OCI-LY3 (cell line): Measurements from ENCODE around the gene REXO4.

ENCODE experiments used
- H2AFZ ChIP-seq: fragments of 200-600, 300-600 bp; shearing (Covaris generic); 2 replicates; pipeline ENCODE4 v1.6.0; 2014; ENCODE audit warnings: antibody characterized with exemption, low read depth, low read length
- H3K27ac ChIP-seq: fragments of 200-600, 300-600 bp; sonication (generic); 2 replicates; pipeline ENCODE4 v1.5.1; 2014; ENCODE audit warnings: mild to moderate bottlenecking, low read length, moderate library complexity, mixed read lengths
- H3K27me3 ChIP-seq: fragments of 200-600, 300-600 bp; sonication (generic); 2 replicates; pipeline ENCODE4 v1.6.1; 2014; ENCODE audit warnings: low read depth, low read length, mixed read lengths
- H3K36me3 ChIP-seq: fragments of 200-600, 300-600 bp; sonication (generic); replicated peaks from 2 replicates; pipeline ENCODE3; 2014; ENCODE audit warnings: low read depth, low read length, mixed read lengths
- H3K4me1 ChIP-seq: fragments of 300-600, 200-600 bp; sonication (generic); 2 replicates; pipeline ENCODE4 v1.6.1; 2014; ENCODE audit warnings: low read length, mixed read lengths
- H3K4me2 ChIP-seq: fragments of 200-600, 300-600 bp; sonication (generic); 2 replicates; pipeline ENCODE4 v1.6.1; 2014; ENCODE audit warnings: low read length, mixed read lengths
- H3K4me3 ChIP-seq: fragments of 300-600, 200-600 bp; sonication (generic); 2 replicates; pipeline ENCODE4 v1.5.1; 2014; ENCODE audit warnings: antibody characterized with exemption, mild to moderate bottlenecking, low read length, moderate library complexity
- H3K79me2 ChIP-seq: fragments of 300-600, 200-600 bp; shearing (Covaris generic); 2 replicates; pipeline ENCODE4 v1.6.1; 2014; ENCODE audit warnings: mild to moderate bottlenecking, low read length, mixed read lengths
- H3K9ac ChIP-seq: fragments of 300-600, 200-600 bp; shearing (Covaris generic); 2 replicates; pipeline ENCODE4 v1.6.0; 2014; ENCODE audit warnings: mild to moderate bottlenecking, low read length, moderate library complexity
- H3K9me3 ChIP-seq: fragments of 200-600, 300-600 bp; shearing (Covaris generic); 2 replicates; pipeline ENCODE4 v1.6.1; 2014; ENCODE audit warnings: low read length, mixed read lengths; ENCODE audit not compliant: insufficient read depth
- H4K20me1 ChIP-seq: fragments of 200-600, 300-600 bp; sonication (generic); 2 replicates; pipeline ENCODE4 v1.6.1; 2016; ENCODE audit warnings: low read length, mixed read lengths; ENCODE audit not compliant: insufficient read depth
- CTCF ChIP-seq: fragments of 200-600, 300-600 bp; sonication (generic); IDR thresholded peaks from 2 replicates; pipeline ENCODE4 v1.5.1; 2014; ENCODE audit warnings: antibody characterized with exemption, low read length, low read depth
- EZH2phosphoT487 ChIP-seq: fragments of 200-600 bp; shearing (Covaris generic); IDR thresholded peaks from 2 replicates; pipeline ENCODE4 v1.6.1; 2018; ENCODE audit warnings: antibody characterized with exemption, mixed run types, low read depth

The REXO4 gene

GRCh38 chr9:133417541-133418461 is at the start of gene REXO4:
TSS of gene REXO4 (minus strand) at chr9:133418010. CDS start at chr9:133417844, 166 bp downstream.
- Histone ChIP-seq H3K4me1 (peaks cover 43% of the 10 kb centered on the region), H3K4me2 (peak within 1 kb of the TSS; percentile 83), H3K9ac (peak within 1 kb of the TSS; percentile 93), H2AFZ (peak within 1 kb of the TSS; percentile 52; the same call in 1 of the 2 replicates), H3K27ac (peak within 1 kb of the TSS; percentile 90), H3K36me3 (peaks cover 19% of the 10 kb centered on the region), H3K79me2 (peaks cover 63% of the 10 kb centered on the region), H3K27me3 (no peaks in the 10 kb centered on the region), H3K9me3 (no peaks in the 10 kb centered on the region), H3K4me3 (peak within 1 kb of the TSS; percentile 96), H4K20me1 (0 out of 2 replicates have a peak, but pooled peaks cover 3% of the 10 kb centered on the region)
- TF ChIP-seq CTCF, result no peak
- TF ChIP-seq EZH2phosphoT487, result no peak

- no peak overlapping the region for H2AFZ ChIP-seq
- no peak overlapping the region for H3K4me2 ChIP-seq
- peaks cover 17% of the 10 kb centered on the region for H3K4me1 ChIP-seq
- TF ChIP-seq EZH2phosphoT487 (no peak), CTCF (no peak)
- no peak overlapping the region for H3K27ac ChIP-seq
- no peak overlapping the region for H3K9ac ChIP-seq
- H3K79me2 ChIP-seq, result no peaks in the 10 kb centered on the region
- H3K36me3 ChIP-seq, result peaks cover 5% of the 10 kb centered on the region
- no peak overlapping the region for H3K4me3 ChIP-seq
- H3K27me3 ChIP-seq, result peaks cover 7% of the 10 kb centered on the region; the same call in 1 of the 2 replicates
- H3K9me3 ChIP-seq, result no peaks in the 10 kb centered on the region
- H4K20me1 ChIP-seq, result no peaks in the 10 kb centered on the region
These were observed 49.3 kb upstream of the REXO4 start for GRCh38 chr9:133467101-133467500.

- no peaks in the 10 kb centered on the region for H4K20me1 ChIP-seq
- H3K36me3 ChIP-seq, result no peaks in the 10 kb centered on the region
- TF ChIP-seq CTCF, result no peak
- TF ChIP-seq EZH2phosphoT487, result no peak
- no peaks in the 10 kb centered on the region for H3K9me3 ChIP-seq
- H3K27me3 ChIP-seq, result peaks cover 16% of the 10 kb centered on the region
- H3K79me2 ChIP-seq, result no peaks in the 10 kb centered on the region
- H3K4me2 ChIP-seq, result no peak overlapping the region
- H3K4me3 ChIP-seq, result no peak overlapping the region
- no peak overlapping the region for H2AFZ ChIP-seq
- no peak overlapping the region for H3K27ac ChIP-seq
- no peak overlapping the region for H3K9ac ChIP-seq
- peaks cover 17% of the 10 kb centered on the region for H3K4me1 ChIP-seq
These were observed 48.2 kb upstream of the REXO4 start for GRCh38 chr9:133465984-133466383.

GRCh38 chr9:133464638-133465037 is 46.8 kb upstream of the REXO4 start:
- Histone ChIP-seq H3K9ac (no peak overlapping the region), H3K4me3 (no peak overlapping the region), H3K79me2 (no peaks in the 10 kb centered on the region), H3K27ac (no peak overlapping the region), H4K20me1 (no peaks in the 10 kb centered on the region), H3K9me3 (no peaks in the 10 kb centered on the region), H3K4me1 (peaks cover 23% of the 10 kb centered on the region), H3K4me2 (peak overlapping the region; percentile 27; the same call in 1 of the 2 replicates), H3K27me3 (peaks cover 17% of the 10 kb centered on the region), H2AFZ (no peak overlapping the region), H3K36me3 (no peaks in the 10 kb centered on the region)
- TF ChIP-seq CTCF (no peak), EZH2phosphoT487 (no peak)
